Endothelial cell of umbilical vein (primary cell): Measurements from ENCODE around the gene RNASE13. TPM values are rescaled to one million over a fixed set of nuclear protein-coding genes. Genes with fewer than 3 reads are reported as not detected.
"Not testable (repeated sequence)": the region's sequence is repeated elsewhere in the genome, so short reads cannot be mapped to it uniquely, and the experiment has no call there.

ENCODE experiments used
- BruUV-seq: library from RNA; stranded (reverse); fragments of 400-500 nt; replicated peaks from 2 replicates; lab custom pipeline; 2021; lab: Mats Ljungman, UMichigan
- CTCF ChIA-PET: fragments of 300-600, 350-600 bp; sonication (Branson Sonifier 250); formaldehyde crosslinking; loops from one replicate; lab custom pipeline; 2021; ENCODE audit warnings: antibody characterized with exemption, inconsistent platforms; lab: Charles Lee
- POLR2A ChIA-PET: fragments of 300-600, 350-600 bp; sonication (Branson Sonifier 250); formaldehyde crosslinking; loops from one replicate; lab custom pipeline; 2021; ENCODE audit warnings: antibody characterized with exemption, inconsistent platforms; lab: Charles Lee
- DNase-seq: peaks from one replicate; pipeline ENCODE4 v3.0.0-alpha.2; 2011; ENCODE audit warnings: low read depth, low spot score
- FAIRE-seq: peaks from 2 replicates; lab custom pipeline; 2011; peaks lifted over from hg19 to GRCh38; lab: Jason Lieb, UNC
- H2AFZ ChIP-seq: 2 replicates; pipeline ENCODE4 v1.6.0; 2012; ENCODE audit warnings: low read depth, low read length, control low read depth, inconsistent platforms
- H3K27ac ChIP-seq: 2 replicates; pipeline ENCODE4 v1.5.1; 2011; ENCODE audit warnings: low read depth, mild to moderate bottlenecking, control low read depth, low read length, moderate library complexity; ENCODE audit not compliant: insufficient read depth
- H3K27me3 ChIP-seq, 2 experiments: 2 replicates each; pipeline versions ENCODE4 v1.6.0 to v1.6.1; 2011; ENCODE audit warnings: low read length in 2 of 2, mixed read lengths in 1 of 2; ENCODE audit not compliant: control insufficient read depth in 2 of 2, insufficient read depth in 2 of 2
- H3K36me3 ChIP-seq, 2 experiments: 2 replicates in 1 of 2; 3 replicates in 1 of 2; pipeline ENCODE4 v1.5.1; 2011; ENCODE audit warnings: low read length in 2 of 2, mild to moderate bottlenecking in 1 of 2, moderate library complexity in 1 of 2; ENCODE audit not compliant: control insufficient read depth in 2 of 2, insufficient read depth in 2 of 2; ENCODE audit errors: extremely low read depth in 1 of 2
- H3K4me1 ChIP-seq: 3 replicates; pipeline ENCODE4 v1.5.1; 2011; ENCODE audit warnings: mild to moderate bottlenecking, low read length; ENCODE audit not compliant: control insufficient read depth, insufficient read depth; ENCODE audit errors: extremely low read depth
- H3K4me2 ChIP-seq: 2 replicates; pipeline ENCODE4 v1.6.1; 2011; ENCODE audit warnings: low read length, control low read depth, mixed read lengths; ENCODE audit not compliant: insufficient read depth
- H3K4me3 ChIP-seq, 3 experiments: fragments of 200-600 bp in 1 of 3; sonication (generic), shearing (Covaris generic) in 1 of 3; replicated peaks in 1 of 3; 2 replicates each; pipeline ENCODE4 v1.5.1; 2011 to 2016; ENCODE audit warnings: control low read depth in 3 of 3, low read length in 3 of 3, mild to moderate bottlenecking in 2 of 3, inconsistent platforms in 1 of 3, low read depth in 1 of 3, moderate library complexity in 1 of 3; ENCODE audit not compliant: insufficient read depth in 1 of 3
- H3K79me2 ChIP-seq: 2 replicates; pipeline ENCODE4 v1.6.0; 2012; ENCODE audit warnings: low read length, inconsistent platforms; ENCODE audit not compliant: control insufficient read depth, insufficient read depth
- H3K9ac ChIP-seq: replicated peaks from 2 replicates; pipeline ENCODE3; 2011; ENCODE audit warnings: low read length, control low read depth; ENCODE audit not compliant: insufficient read depth; ENCODE audit errors: extremely low read depth
- H3K9me1 ChIP-seq: replicated peaks from 3 replicates; pipeline ENCODE4 v1.6.0; 2011; ENCODE audit warnings: mild to moderate bottlenecking, low read length; ENCODE audit not compliant: control insufficient read depth, insufficient read depth; ENCODE audit errors: extremely low read depth
- H3K9me3 ChIP-seq: replicated peaks from 2 replicates; pipeline ENCODE4 v1.5.1; 2012; ENCODE audit warnings: low read length, inconsistent platforms; ENCODE audit not compliant: control insufficient read depth, insufficient read depth
- H4K20me1 ChIP-seq: replicated peaks from 2 replicates; pipeline ENCODE3; 2011; ENCODE audit warnings: mild to moderate bottlenecking, low read length; ENCODE audit not compliant: control insufficient read depth, insufficient read depth; ENCODE audit errors: extremely low read depth
- EZH2 ChIP-seq: IDR thresholded peaks from 2 replicates; pipeline ENCODE4 v1.6.1; 2012; ENCODE audit warnings: borderline replicate concordance, low read depth, mild to moderate bottlenecking, moderate library complexity, low read length, inconsistent platforms; ENCODE audit not compliant: severe bottlenecking
- FOS ChIP-seq: IDR thresholded peaks from 2 replicates; pipeline ENCODE4 v1.6.1; 2011; ENCODE audit warnings: mild to moderate bottlenecking, low read length, moderate library complexity, borderline replicate concordance; ENCODE audit not compliant: insufficient read depth
- GATA2 ChIP-seq: IDR thresholded peaks from 2 replicates; pipeline ENCODE4 v1.7.0; 2011; ENCODE audit warnings: low read depth, mild to moderate bottlenecking, moderate library complexity, mixed read lengths, low read length; ENCODE audit not compliant: insufficient read length, insufficient read depth
- JUN ChIP-seq: IDR thresholded peaks from 2 replicates; pipeline ENCODE4 v1.6.1; 2011; ENCODE audit warnings: borderline replicate concordance, low read depth; ENCODE audit not compliant: insufficient read length, insufficient read depth
- MYC ChIP-seq: IDR thresholded peaks from one replicate; pipeline ENCODE4 v1.6.1; 2011; ENCODE audit warnings: mild to moderate bottlenecking, low read depth, low read length
- POLR2A ChIP-seq: IDR thresholded peaks from 2 replicates; pipeline ENCODE4 v1.6.1; 2012; ENCODE audit warnings: low read depth, mild to moderate bottlenecking, control low read depth, low read length
- POLR2AphosphoS5 ChIP-seq: IDR thresholded peaks from 2 replicates; pipeline ENCODE4 v1.6.1; 2012; ENCODE audit warnings: low read depth, mild to moderate bottlenecking, control low read depth, low read length, moderate library complexity; ENCODE audit not compliant: insufficient read depth
- dilution Hi-C: fragments of 300-500 bp; cut with MboI; formaldehyde crosslinking; loops from one replicate; pipeline ENCODE4 v1.15.0; 2019; ENCODE audit warnings: low sequenced_read_pairs; ENCODE audit not compliant: extremely low pct_ligation_motif_present
- intact Hi-C: fragments of 100-400 bp; cut with micrococcal nuclease; formaldehyde crosslinking; loops from one replicate; pipeline ENCODE4 v1.10.0; 2022
- polyA plus RNA-seq, 4 experiments: library from polyadenylated mRNA; depleted of rRNA in 3 of 4; stranded (reverse) in 3 of 4; unstranded in 1 of 4; fragments of >200 nt; gene quantifications; 2 replicates each; pipeline versions ENCODE4 v1.2.1 to v1.2.3, GENCODE V29; 2011 to 2012; ENCODE audit warnings: missing spikeins in 1 of 4
- total RNA-seq: library from RNA; stranded (reverse); gene quantifications from 2 replicates; pipeline ENCODE4 v1.2.3, GENCODE V29; 2021
- TF ChIP-seq, protein P1 (sequence below), 2 donors: IDR thresholded peaks; 1 replicate in 1 of 2; 2 replicates in 1 of 2; pipeline ENCODE4 v1.5.1; 2011; ENCODE audit warnings: low read length in 2 of 2, mild to moderate bottlenecking in 2 of 2, moderate library complexity in 2 of 2, control low read depth in 1 of 2, inconsistent platforms in 1 of 2, low read depth in 1 of 2; ENCODE audit not compliant: insufficient read depth in 1 of 2; ENCODE audit errors: extremely low read depth in 1 of 2
- TF ChIP-seq, protein P2 (sequence below): IDR thresholded peaks from 2 replicates; pipeline ENCODE4 v1.6.1; 2011; ENCODE audit not compliant: insufficient read depth, insufficient read length

RNASE13 gene
- total and polyA plus RNA-seq, 2 donors (not counting 3 experiments of a cell fraction or from before 2014, with no cell fraction given): not detected

DNA sequence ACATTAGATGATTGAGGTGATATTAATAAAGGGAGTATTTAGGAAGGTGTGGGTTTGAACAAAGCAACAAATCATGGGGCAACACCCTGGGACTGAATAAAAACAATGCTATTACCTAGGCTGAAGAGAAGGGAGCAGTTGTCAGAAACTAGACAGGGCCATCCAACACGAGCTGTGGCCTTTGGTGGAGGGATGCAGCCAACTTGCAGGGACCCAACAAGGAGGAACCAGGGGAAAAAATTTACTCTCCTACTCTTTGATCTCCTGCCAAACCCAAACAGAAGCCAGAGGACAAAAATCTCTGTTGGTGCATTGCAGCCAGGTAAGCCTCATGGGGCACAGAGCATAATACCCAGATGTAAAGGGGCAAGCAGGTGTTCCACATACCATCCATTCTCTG is 23.5 kb downstream of the RNASE13 start:
- Histone ChIP-seq H3K9me1 (no peaks in the 10 kb centered on the region), H3K4me1 (no peaks in the 10 kb centered on the region), H3K4me2 (no peak overlapping the region), H2AFZ (no peak overlapping the region), H3K27ac (no peak overlapping the region), H3K9ac (no peak overlapping the region), H3K36me3 (no peaks in the 10 kb centered on the region), H3K9me3 (no peaks in the 10 kb centered on the region), H4K20me1 (no peaks in the 10 kb centered on the region), H3K27me3 (peaks cover 16 to 20% of the 10 kb centered on the region in 2 experiments), H3K4me3 (no peak overlapping the region), H3K79me2 (no peaks in the 10 kb centered on the region)
- no TSS peak for BruUV-seq
- FAIRE-seq: no peak
- ChIA-PET CTCF (interaction anchor here (0.9 to 5.7 kb wide), 4 partner anchors 22 to 154 kb away, joined by 3 to 86 read pairs (median 8); partner anchors contain the start of genes RNASE13 and TPPP2), POLR2A (no interaction called here)
- TF ChIP-seq, protein P1, sequence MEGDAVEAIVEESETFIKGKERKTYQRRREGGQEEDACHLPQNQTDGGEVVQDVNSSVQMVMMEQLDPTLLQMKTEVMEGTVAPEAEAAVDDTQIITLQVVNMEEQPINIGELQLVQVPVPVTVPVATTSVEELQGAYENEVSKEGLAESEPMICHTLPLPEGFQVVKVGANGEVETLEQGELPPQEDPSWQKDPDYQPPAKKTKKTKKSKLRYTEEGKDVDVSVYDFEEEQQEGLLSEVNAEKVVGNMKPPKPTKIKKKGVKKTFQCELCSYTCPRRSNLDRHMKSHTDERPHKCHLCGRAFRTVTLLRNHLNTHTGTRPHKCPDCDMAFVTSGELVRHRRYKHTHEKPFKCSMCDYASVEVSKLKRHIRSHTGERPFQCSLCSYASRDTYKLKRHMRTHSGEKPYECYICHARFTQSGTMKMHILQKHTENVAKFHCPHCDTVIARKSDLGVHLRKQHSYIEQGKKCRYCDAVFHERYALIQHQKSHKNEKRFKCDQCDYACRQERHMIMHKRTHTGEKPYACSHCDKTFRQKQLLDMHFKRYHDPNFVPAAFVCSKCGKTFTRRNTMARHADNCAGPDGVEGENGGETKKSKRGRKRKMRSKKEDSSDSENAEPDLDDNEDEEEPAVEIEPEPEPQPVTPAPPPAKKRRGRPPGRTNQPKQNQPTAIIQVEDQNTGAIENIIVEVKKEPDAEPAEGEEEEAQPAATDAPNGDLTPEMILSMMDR (IDR thresholded peaks at IDR 0.05; ENCODE audit: extremely low read depth in 1 of 2, insufficient read depth in 1 of 2, low read depth in 1 of 2, low read length in 2 of 2): no peak
- TF ChIP-seq POLR2A (no peak), FOS (no peak), JUN (no peak), POLR2AphosphoS5 (no peak), GATA2 (no peak), EZH2 (no peak), MYC (no peak)
- TF ChIP-seq, protein P2, sequence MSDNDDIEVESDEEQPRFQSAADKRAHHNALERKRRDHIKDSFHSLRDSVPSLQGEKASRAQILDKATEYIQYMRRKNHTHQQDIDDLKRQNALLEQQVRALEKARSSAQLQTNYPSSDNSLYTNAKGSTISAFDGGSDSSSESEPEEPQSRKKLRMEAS: no peak
- no peak for DNase-seq
- intact Hi-C loops: no loop called here
- dilution Hi-C loops: no loop called here

DNA sequence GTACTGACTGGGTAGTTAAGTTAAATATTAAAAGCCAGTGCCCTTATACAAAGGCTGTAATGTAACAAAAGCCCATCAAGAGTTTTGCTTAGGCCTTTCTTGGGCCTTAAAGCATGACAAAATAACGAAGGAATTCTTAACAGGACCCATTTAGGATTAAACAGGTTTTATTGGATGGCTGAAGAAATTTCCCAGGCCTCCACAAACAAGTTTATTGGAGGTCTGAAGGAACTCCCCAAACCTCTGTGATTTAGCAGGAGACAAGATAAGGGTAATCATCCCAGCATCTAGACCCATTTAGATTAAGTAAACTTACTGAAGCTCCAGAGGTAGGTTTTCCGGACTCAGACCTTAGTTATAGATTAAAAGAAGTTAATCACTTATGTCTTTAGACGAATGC is 24.9 kb downstream of the RNASE13 start:
- BruUV-seq, H3K9me3 ChIP-seq, H3K79me2 ChIP-seq, FAIRE-seq, H4K20me1 ChIP-seq, H3K9me1 ChIP-seq, POLR2A ChIA-PET, intact Hi-C loops, DNase-seq, H3K36me3 ChIP-seq, H3K4me2 ChIP-seq, dilution Hi-C loops, H3K9ac ChIP-seq, H2AFZ ChIP-seq, H3K27ac ChIP-seq, CTCF ChIA-PET, H3K4me3 ChIP-seq, H3K4me1 ChIP-seq: not testable (repeated sequence)
- H3K27me3 ChIP-seq: peaks cover 16 to 20% of the 10 kb centered on the region in 2 experiments
